Glomerular visceral epithelial cell (primary cell): ENCODE measurements around the gene POC1A.

Experiments
- DNase-seq: peaks from one replicate; pipeline ENCODE4 v3.0.0-alpha.2; 2016; ENCODE audit errors: extremely low spot score

Gene POC1A

GRCh38 chr3:52128118-52128683 lies 26.0 kb downstream of the POC1A start:
- peak; percentile 76 for DNase-seq

GRCh38 chr3:52126500-52126899 lies 27.7 kb downstream of the POC1A start:
- DNase-seq, result no peak

DNA sequence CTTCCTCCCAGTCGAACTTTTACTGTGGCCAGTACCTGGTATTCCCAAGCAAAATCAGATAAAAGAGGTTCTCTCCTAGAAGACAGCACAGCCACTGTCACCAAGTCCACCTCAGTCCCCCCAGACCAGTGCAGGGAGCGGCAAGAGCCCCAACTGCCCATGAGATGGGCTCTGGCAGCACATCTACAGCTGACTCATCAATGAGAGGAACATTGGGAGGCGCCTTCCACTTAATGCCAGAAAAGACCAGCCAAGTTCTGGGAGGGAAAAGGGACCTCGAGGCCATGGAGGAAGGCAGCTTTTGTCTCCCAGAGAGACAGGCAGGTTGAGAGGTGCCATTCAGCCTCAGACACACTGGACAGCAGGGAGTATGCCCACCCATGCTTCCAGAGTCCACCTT lies 28.2 kb downstream of the POC1A start:
- no peak for DNase-seq

- no peak for DNase-seq
These were observed 29.5 kb downstream of the POC1A start for GRCh38 chr3:52124766-52125165.

DNA sequence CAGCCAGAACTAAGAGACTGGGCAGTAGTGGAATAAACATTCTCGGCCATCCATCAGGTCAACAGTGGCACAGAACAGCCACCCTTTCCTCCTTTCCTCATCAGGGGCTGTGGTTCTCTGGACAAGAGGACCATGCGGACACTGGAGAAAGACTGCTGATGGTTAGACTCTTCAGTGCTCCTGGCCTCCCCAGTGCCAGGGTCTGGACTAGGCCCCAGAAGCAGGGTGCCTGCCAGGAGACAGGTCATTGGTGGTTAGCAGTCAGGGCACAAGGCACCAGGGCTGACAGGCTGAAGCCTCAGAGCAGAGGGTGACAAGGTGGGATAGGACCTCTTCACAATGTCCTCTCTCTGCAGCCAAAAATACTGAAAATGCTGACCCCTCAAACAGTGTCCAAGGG lies 30.1 kb downstream of the POC1A start:
- DNase-seq, result no peak

DNA sequence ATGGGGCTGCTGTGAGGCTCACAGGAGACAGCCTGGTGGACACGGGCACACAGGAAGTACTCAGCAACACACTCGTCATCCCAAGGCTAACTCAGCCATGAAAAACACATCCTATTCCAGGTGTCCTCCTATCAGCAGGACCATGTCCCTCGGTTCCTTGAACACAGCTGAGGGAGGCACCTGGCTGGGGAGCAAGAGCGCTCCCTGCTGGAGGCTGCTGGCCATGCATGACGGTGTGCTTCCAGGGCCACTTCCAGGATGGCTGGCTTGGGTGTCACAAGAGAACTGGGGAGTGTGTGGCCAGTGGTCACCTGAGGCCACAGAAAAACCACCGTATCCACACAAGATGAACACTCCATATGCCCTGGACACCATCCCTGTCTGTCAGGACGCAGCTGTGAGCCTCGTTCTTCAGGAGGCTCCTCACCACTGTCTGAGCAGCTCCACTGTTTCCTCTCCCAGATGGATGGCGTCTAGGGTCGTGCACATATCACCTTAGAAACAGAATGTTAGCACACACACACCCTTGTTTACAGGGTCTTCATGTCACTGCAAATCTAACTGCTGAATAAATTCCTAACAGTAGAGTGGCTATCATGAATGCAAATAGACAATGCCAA lies 31.0 kb downstream of the POC1A start:
- DNase-seq, result peak; percentile 79

GRCh38 chr3:52122491-52122890 lies 31.7 kb downstream of the POC1A start:
- DNase-seq, result no peak

DNA sequence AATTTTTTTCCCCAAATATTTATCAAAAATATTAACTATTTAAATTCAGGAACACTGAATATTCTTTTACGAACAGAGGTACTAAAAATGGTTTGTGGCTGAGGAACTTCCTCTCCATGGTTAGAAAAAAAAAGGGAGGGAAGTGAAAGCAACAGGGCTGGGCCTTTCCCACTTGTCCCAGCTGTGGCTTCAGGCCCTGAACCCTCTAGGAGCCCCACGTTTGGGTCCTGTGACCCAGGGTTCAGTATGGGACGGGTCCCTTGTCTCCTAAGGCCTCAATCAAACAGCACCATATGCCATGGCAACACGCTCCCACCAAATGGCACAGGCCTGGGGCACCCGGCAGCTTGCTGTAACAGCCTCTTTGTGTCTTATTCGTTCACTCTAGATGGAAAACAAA lies 32.4 kb downstream of the POC1A start:
- DNase-seq, result no peak

DNA sequence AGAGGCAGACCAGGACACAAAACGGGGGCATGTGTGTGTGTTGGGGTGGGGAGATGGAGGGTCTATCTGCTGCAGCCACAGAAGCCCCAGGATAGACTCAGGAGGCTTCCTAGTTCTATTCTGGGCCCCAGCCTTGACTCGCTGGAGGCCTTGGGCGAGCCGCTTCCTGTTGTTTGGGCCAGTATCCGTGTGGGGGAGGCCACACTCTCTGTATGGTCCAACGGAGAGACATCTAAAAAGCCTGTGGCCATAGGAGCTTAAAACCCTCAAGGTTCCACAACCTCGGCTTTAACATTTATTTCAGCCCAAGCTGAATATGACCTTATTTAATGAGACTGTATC lies 32.8 kb downstream of the POC1A start:
- no peak for DNase-seq

GRCh38 chr3:52120556-52121463 lies 33.4 kb downstream of the POC1A start:
- no peak for DNase-seq

DNA sequence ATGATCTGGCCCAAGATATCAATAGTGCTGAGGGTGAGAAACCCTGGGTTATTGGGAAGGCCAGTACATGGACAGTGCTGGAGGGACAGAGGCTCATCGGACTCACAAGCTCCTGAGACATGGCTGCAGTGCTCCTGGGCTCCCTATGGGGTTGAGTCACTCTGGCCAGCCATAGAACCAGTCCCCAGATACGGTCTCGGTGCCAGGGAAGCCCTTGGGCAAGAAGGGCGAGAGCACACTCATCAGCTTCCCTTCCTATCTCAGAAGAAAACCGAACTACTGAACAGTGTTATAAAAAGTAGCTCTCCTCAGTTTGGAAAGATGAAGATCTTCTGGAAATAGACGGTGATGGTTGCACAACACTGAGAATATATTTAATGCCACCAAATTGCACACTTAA lies 34.4 kb downstream of the POC1A start:
- DNase-seq, result no peak

GRCh38 chr3:52119099-52119498 lies 35.1 kb downstream of the POC1A start:
- no peak for DNase-seq

- DNase-seq, result no peak
These were observed 35.9 kb downstream of the POC1A start for GRCh38 chr3:52118156-52118875.

DNA sequence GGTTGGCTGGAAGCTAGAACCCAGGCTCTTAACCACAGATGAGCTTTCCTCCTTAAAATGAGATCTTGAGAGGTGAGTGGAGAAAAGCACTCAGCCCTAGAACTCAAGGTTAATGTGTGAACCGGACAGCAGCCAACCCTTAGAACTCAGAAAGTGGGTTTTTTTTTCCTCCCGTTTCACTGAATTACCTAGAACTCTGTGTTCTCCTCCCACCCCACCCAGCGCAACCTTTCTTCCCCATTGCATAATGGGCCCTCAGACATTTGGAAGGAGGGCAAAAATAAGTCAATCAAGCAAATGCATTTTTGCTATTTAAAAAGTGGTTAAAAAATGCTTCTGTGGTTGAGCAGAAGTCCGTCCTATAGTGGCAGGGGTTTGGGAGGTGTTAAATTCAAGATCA lies 36.7 kb downstream of the POC1A start:
- DNase-seq, result no peak

DNA sequence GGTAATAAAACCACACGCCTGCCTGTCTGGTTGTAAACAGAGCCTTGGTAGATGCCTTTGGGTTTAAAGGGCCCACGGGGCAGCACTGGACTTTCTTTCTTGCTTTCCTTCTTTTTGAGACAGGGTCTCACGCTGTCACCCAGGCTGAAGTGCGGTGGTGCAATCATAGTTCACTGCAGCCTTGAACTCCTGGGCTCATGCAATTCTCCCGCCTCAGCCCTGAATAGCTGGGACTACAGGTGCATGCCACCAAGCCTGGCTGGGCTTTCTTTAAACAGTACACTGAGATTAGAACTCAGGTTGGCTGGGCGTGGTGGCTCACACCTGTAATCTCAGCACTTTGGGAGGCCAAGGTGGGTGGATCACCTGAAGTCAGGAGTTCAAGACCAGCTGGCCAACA lies 42.2 kb downstream of the POC1A start:
- no peak for DNase-seq

DNA sequence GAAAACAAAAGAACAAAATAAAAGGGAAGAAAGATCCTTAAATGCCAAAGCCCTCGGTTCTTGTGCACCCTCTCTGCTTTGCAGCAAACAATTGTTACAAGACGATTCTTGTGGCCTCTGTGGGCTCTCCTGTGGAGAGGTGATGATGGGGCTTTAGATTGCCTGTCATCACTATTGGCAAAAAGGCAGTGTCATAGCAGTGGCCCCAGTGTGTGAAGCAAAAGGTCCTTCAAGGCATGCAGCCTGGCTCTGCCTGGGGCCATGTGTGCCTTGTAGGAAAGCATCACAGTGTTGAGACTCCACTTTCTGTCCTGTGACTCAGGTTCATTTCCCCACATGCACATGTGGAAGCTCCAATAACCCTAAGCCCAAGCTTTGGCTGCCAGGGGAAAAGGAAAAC lies 43.7 kb downstream of the POC1A start:
- DNase-seq, result no peak

DNA sequence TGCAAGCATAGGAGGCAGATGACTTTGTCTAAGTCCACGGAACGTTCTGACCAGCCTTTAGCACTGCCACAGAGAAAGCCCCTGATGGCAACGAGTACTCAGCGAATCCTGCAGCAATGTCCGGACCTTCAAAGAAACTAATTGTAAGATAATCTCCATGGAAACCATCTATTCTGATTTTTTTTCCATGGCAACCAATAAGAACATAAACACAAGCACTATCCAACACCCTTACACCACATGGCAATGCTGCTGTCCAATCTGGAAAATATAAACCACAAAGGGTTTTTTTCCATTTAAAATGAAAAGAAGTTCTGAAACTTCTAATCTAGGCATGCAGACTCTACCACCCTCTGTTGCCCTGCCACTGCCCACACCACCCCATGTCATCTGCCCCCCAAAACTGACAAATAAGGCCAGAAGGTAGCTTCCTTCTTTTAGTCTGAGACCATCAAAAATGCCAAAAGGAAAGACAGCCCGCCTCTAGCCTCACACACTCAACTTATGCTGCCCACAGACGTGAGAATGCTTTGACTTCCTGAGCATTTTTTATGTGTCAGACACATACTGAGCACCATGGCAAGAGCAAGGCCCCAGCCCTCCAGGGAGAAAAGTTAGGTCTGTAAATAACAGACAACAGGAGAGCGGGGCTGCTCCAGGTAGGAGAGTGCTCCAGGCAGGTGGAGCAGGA lies 44.5 kb downstream of the POC1A start:
- no peak for DNase-seq

GRCh38 chr3:52108302-52109232 lies 45.7 kb downstream of the POC1A start:
- DNase-seq, result no peak

- no peak for DNase-seq
These were observed 47.1 kb downstream of the POC1A start for GRCh38 chr3:52106951-52107611.
